Ascending aorta (tissue), 2 donors: Measurements from ENCODE around the gene ZNF736. TPM values are rescaled to one million over a fixed set of nuclear protein-coding genes. Genes with fewer than 3 reads are reported as not detected.

Experiments used
- DNase-seq, 2 donors: peaks; one replicate each; pipeline ENCODE4 v3.0.0-alpha.2; 2019; ENCODE audit warnings: low spot score in 2 of 2
- H3K27ac ChIP-seq, 2 donors: fragments of 200-600 bp; sonication (generic); one replicate each; pipeline ENCODE4 v1.5.1; 2016 to 2017; ENCODE audit warnings: mild to moderate bottlenecking in 1 of 2
- H3K27me3 ChIP-seq: fragments of 200-600 bp; sonication (generic); one replicate; pipeline ENCODE4 v1.5.1; 2017
- H3K36me3 ChIP-seq, 2 donors: fragments of 200-600 bp; sonication (generic); one replicate each; pipeline ENCODE4 v1.5.1; 2016
- H3K4me1 ChIP-seq, 2 donors: fragments of 200-600 bp; sonication (generic); one replicate each; pipeline ENCODE4 v1.5.1; 2016 to 2017; ENCODE audit warnings: mild to moderate bottlenecking in 1 of 2
- H3K4me3 ChIP-seq, 2 donors: fragments of 200-600 bp; sonication (generic); one replicate each; pipeline ENCODE4 v1.5.1; 2016 to 2017; ENCODE audit warnings: mild to moderate bottlenecking in 1 of 2
- H3K9me3 ChIP-seq, 2 donors: fragments of 200-600 bp; sonication (generic); one replicate each; pipeline ENCODE4 v1.5.1; 2016
- CTCF ChIP-seq, 3 experiments: fragments of 200-600 bp in 2 of 3; fragments of 450-650 bp in 1 of 3; sonication (generic) in 2 of 3; IDR thresholded peaks; one replicate each; pipeline ENCODE4 v1.5.1; 2016 to 2019; ENCODE audit warnings: antibody characterized with exemption in 3 of 3, mild to moderate bottlenecking in 1 of 3, moderate library complexity in 1 of 3
- intact Hi-C: fragments of 100-400 bp; cut with DNase I; formaldehyde crosslinking; loops from one replicate; pipeline ENCODE4 v1.15.1; 2023
- total RNA-seq: library from RNA; depleted of rRNA; stranded (reverse); fragments of >200 nt; gene quantifications from one replicate; pipeline ENCODE4 v1.1.0, GENCODE V29; 2016

ZNF736 gene
- total RNA-seq, 1 donor from 2014 or later: 6.0 TPM

- DNase-seq: no peak
- no peaks in the 10 kb centered on the region for H3K9me3 ChIP-seq
Observed at GRCh38 chr7:64371116-64371515, 57.4 kb downstream of the ZNF736 start.

GRCh38 chr7:64373017-64373416, 59.3 kb downstream of the ZNF736 start:
- intact Hi-C loops: no loop called here
- TF ChIP-seq CTCF (IDR thresholded peaks at IDR 0.05): no peak
- no peak overlapping the region for H3K27ac ChIP-seq
- no peak for DNase-seq
- no peaks in the 10 kb centered on the region for H3K9me3 ChIP-seq
- no peaks in the 10 kb centered on the region for H3K27me3 ChIP-seq
- no peak overlapping the region for H3K4me3 ChIP-seq
- no peaks in the 10 kb centered on the region for H3K4me1 ChIP-seq
- H3K36me3 ChIP-seq: no peaks in the 10 kb centered on the region

More at GRCh38 chr7:64371116-64371515, 57.4 kb downstream of the ZNF736 start:
- no peak overlapping the region for H3K27ac ChIP-seq
- no peaks in the 10 kb centered on the region for H3K27me3 ChIP-seq
- intact Hi-C loops: no loop called here
- no peak overlapping the region for H3K4me3 ChIP-seq
- no peaks in the 10 kb centered on the region for H3K4me1 ChIP-seq
- no peaks in the 10 kb centered on the region for H3K36me3 ChIP-seq
- TF ChIP-seq CTCF (IDR thresholded peaks at IDR 0.05): no peak

GRCh38 chr7:64400401-64400800, 86.6 kb downstream of the ZNF736 start:
- no peak for DNase-seq
- Histone ChIP-seq H3K36me3 (no peaks in the 10 kb centered on the region), H3K4me3 (no peak overlapping the region), H3K9me3 (peaks cover 0 to 2% of the 10 kb centered on the region in 2 donors), H3K27ac (no peak overlapping the region), H3K27me3 (no peaks in the 10 kb centered on the region), H3K4me1 (no peaks in the 10 kb centered on the region)
- intact Hi-C loops: loop anchor here (10.0 kb wide), 1 partner anchor 56 kb away; no protein-coding TSS in a partner anchor
- TF ChIP-seq CTCF (IDR thresholded peaks at IDR 0.05): no peak

Other genes starting within 250 kb of the ZNF736 start
- gene ZNF735, start 106.8 kb upstream of the ZNF736 start, total RNA-seq: not detected
- not detected for gene ZNF679, start 85.5 kb upstream of the ZNF736 start, total RNA-seq
- gene ZNF680, start 249.1 kb downstream of the ZNF736 start, total RNA-seq: 11.0 TPM